ENCODE measurements around the gene FAM240B.

- TF ChIP-seq ZNF274 (IDR thresholded peaks at IDR 0.05; ENCODE audit: low read depth, low read length), result no peak
- no peak for TF ChIP-seq YY1 (IDR thresholded peaks at IDR 0.05; ENCODE audit: insufficient read depth, insufficient read length)
These were observed 60.4 kb downstream of the FAM240B start for GRCh38 chr9:38659538-38659937.
